ENCODE measurements around the gene RANBP1.

Gene RANBP1

GRCh38 chr22:20143883-20144665 is 28.2 kb downstream of the RANBP1 start:
- CTCF ChIA-PET: no interaction called here
- POLR2A ChIA-PET: no interaction called here
- no peak for DNase-seq (ENCODE audit: extremely low spot score)
- TF ChIP-seq NFRKB (IDR thresholded peaks at IDR 0.05) (no peak), FOXM1 (IDR thresholded peaks at IDR 0.05; ENCODE audit: borderline replicate concordance) (no peak), FOXK2 (IDR thresholded peaks at IDR 0.05) (no peak), TARDBP (IDR thresholded peaks at IDR 0.05) (no peak), LEF1 (IDR thresholded peaks at IDR 0.05; ENCODE audit: borderline replicate concordance) (no peak), PKNOX1 (IDR thresholded peaks at IDR 0.05) (no peak), HDGF (IDR thresholded peaks at IDR 0.05; ENCODE audit: borderline replicate concordance) (no peak), SUZ12 (IDR thresholded peaks at IDR 0.05) (no peak), BHLHE40 (IDR thresholded peaks at IDR 0.05; ENCODE audit: borderline replicate concordance) (no peak), ARNT (IDR thresholded peaks at IDR 0.05) (no peak), CTBP1 (IDR thresholded peaks at IDR 0.05; ENCODE audit: borderline replicate concordance) (no peak), FOXA1 (IDR thresholded peaks at IDR 0.05) (no peak), ELF4 (IDR thresholded peaks at IDR 0.05) (no peak), ZNF384 (IDR thresholded peaks at IDR 0.05) (no peak), SP1 (IDR thresholded peaks at IDR 0.05) (no peak), L3MBTL2 (conservative IDR thresholded peaks at IDR 0.05) (no peak)

DNA sequence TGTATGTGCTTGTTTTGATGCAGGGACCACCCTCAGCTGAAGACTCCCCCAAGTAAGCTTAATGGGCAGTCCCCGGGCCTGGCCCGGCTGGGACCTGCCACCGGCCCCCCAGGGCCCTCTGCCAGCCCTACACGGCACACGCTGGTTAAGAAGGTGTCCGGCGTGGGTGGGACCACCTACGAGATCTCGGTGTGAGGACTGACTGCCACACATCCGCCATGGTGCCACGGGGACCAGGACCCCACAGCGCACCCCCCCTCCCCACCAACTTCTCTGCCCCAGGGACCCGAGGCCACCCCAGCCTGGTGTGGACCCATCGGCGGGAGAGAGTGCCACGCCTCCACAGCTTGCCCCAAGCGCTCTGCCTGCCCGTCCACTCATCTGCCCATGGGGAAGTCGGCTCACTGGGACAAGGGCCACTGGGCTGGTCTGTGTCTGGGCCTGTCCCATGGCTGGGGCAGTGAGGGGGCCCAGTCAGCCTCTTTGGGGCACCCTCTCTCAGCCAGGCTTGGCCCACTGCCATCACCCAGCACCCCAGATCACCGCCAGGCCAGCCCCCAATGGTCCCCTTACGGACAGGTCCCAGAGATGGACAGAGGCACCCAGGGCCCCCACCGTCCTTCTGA is 29.4 kb downstream of the RANBP1 start:
- no peak for TF ChIP-seq ARNT (IDR thresholded peaks at IDR 0.05)
- TF ChIP-seq SP1 (IDR thresholded peaks at IDR 0.05): no peak
- no peak for TF ChIP-seq LEF1 (IDR thresholded peaks at IDR 0.05; ENCODE audit: borderline replicate concordance)
- DNase-seq (ENCODE audit: extremely low spot score): no peak
- ChIA-PET CTCF (no interaction called here), POLR2A (no interaction called here)

- POLR2A ChIA-PET: no interaction called here
Observed at GRCh38 chr22:20145832-20146223, 29.9 kb downstream of the RANBP1 start.

DNA sequence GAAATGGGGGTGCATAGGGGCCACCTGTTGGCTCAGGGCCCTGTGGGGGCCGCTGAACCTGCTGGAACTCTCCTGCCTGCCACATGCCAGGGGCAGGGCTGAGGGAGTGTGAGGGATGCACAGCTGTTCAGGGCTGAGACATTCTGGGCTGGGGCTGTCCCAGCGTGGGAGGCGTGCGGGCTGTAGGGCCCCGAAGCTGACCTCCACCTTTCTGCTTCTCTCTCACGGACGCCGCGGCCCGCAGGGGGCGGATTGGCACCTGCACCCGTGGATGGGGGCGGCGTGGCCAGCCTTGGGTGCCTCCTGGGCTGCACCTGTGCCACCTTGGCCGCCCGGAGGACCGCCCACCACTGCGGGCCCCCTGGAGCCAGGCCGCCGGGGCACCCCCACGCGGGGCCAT is 30.9 kb downstream of the RANBP1 start:
- TF ChIP-seq TARDBP (IDR thresholded peaks at IDR 0.05) (no peak), SP1 (IDR thresholded peaks at IDR 0.05) (no peak), SUZ12 (IDR thresholded peaks at IDR 0.05) (no peak), BHLHE40 (IDR thresholded peaks at IDR 0.05; ENCODE audit: borderline replicate concordance) (no peak), ZNF384 (IDR thresholded peaks at IDR 0.05) (no peak), ARNT (IDR thresholded peaks at IDR 0.05) (no peak), FOXA1 (IDR thresholded peaks at IDR 0.05) (no peak), LEF1 (IDR thresholded peaks at IDR 0.05; ENCODE audit: borderline replicate concordance) (no peak), ELF4 (IDR thresholded peaks at IDR 0.05) (no peak), FOXK2 (IDR thresholded peaks at IDR 0.05) (no peak), CTBP1 (IDR thresholded peaks at IDR 0.05; ENCODE audit: borderline replicate concordance) (no peak), HDGF (IDR thresholded peaks at IDR 0.05; ENCODE audit: borderline replicate concordance) (no peak), PKNOX1 (IDR thresholded peaks at IDR 0.05) (no peak), FOXM1 (IDR thresholded peaks at IDR 0.05; ENCODE audit: borderline replicate concordance) (no peak), L3MBTL2 (conservative IDR thresholded peaks at IDR 0.05) (no peak), NFRKB (IDR thresholded peaks at IDR 0.05) (no peak)
- no peak for DNase-seq (ENCODE audit: extremely low spot score)
- ChIA-PET POLR2A (no interaction called here), CTCF (no interaction called here)

More at GRCh38 chr22:20145832-20146223, 29.9 kb downstream of the RANBP1 start:
- DNase-seq (ENCODE audit: extremely low spot score): no peak
- TF ChIP-seq CTBP1 (IDR thresholded peaks at IDR 0.05; ENCODE audit: borderline replicate concordance) (no peak), FOXK2 (IDR thresholded peaks at IDR 0.05) (no peak), FOXA1 (IDR thresholded peaks at IDR 0.05) (no peak), SUZ12 (IDR thresholded peaks at IDR 0.05) (no peak), BHLHE40 (IDR thresholded peaks at IDR 0.05; ENCODE audit: borderline replicate concordance) (no peak), L3MBTL2 (conservative IDR thresholded peaks at IDR 0.05) (no peak), PKNOX1 (IDR thresholded peaks at IDR 0.05) (no peak), ZNF384 (IDR thresholded peaks at IDR 0.05) (no peak), ELF4 (IDR thresholded peaks at IDR 0.05) (no peak), ARNT (IDR thresholded peaks at IDR 0.05) (no peak)
- CTCF ChIA-PET: no interaction called here

DNA sequence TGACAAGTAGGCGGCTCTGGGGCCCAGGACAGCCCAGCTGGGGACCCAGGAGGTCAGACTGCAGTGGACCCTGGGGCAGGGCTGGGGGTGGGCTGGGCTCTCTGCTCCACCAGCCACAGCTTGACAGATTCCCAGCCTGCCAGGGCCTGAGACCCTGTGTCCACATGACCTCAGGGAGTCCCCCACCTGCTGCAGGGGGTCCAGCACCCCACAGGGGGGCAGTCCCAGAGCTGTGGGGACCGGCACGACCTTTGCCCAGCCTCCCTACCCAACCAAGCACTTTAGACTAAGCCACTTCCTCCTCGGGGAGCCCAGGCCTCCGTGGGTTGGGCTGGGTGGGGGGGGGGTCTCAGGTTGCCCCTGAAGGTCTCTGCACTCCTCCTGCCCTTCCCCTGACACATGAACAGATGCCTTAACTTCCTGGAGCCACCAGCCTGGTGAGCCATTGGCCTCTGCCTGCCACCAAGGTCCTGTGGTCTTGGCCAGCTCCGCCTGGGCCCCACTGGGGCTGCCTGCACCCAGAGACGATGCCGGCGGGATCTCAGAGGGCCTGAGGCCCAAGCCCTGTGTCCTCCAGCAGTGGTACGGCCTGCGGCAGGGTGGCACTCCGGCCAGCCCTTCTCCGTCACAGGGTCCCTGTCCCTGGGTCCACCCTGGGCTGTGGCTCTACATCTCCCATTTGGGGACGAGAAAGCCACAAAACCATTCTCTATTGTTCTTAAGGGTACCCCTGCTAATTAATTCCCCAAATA is 31.5 kb downstream of the RANBP1 start:
- POLR2A ChIA-PET: no interaction called here
- CTCF ChIA-PET: interaction anchor here (0.5 kb wide), 1 partner anchor 123 kb away, joined by 3 read pairs; no protein-coding TSS in a partner anchor
- no peak for DNase-seq (ENCODE audit: extremely low spot score)
- TF ChIP-seq TARDBP (IDR thresholded peaks at IDR 0.05): no peak
- no peak for TF ChIP-seq SP1 (IDR thresholded peaks at IDR 0.05)
- no peak for TF ChIP-seq FOXM1 (IDR thresholded peaks at IDR 0.05; ENCODE audit: borderline replicate concordance)
- TF ChIP-seq ZNF384 (IDR thresholded peaks at IDR 0.05): no peak
- no peak for TF ChIP-seq NFRKB (IDR thresholded peaks at IDR 0.05)
- no peak for TF ChIP-seq L3MBTL2 (conservative IDR thresholded peaks at IDR 0.05)
- TF ChIP-seq CTBP1 (IDR thresholded peaks at IDR 0.05; ENCODE audit: borderline replicate concordance): no peak
- no peak for TF ChIP-seq SUZ12 (IDR thresholded peaks at IDR 0.05)
- TF ChIP-seq BHLHE40 (IDR thresholded peaks at IDR 0.05; ENCODE audit: borderline replicate concordance): no peak
- no peak for TF ChIP-seq PKNOX1 (IDR thresholded peaks at IDR 0.05)
- no peak for TF ChIP-seq LEF1 (IDR thresholded peaks at IDR 0.05; ENCODE audit: borderline replicate concordance)

Measured in HEK293T (cell line).